ENCODE results near the gene TNXB. TPM values are rescaled to one million over a fixed set of nuclear protein-coding genes. Genes with fewer than 3 reads are reported as not detected.
"Not testable (repeated sequence)": the region's sequence is repeated elsewhere in the genome, so short reads cannot be mapped to it uniquely, and the experiment has no call there.

The TNXB gene
- total RNA-seq, 1 experiment from 2014 or later: 3.3 TPM

DNA sequence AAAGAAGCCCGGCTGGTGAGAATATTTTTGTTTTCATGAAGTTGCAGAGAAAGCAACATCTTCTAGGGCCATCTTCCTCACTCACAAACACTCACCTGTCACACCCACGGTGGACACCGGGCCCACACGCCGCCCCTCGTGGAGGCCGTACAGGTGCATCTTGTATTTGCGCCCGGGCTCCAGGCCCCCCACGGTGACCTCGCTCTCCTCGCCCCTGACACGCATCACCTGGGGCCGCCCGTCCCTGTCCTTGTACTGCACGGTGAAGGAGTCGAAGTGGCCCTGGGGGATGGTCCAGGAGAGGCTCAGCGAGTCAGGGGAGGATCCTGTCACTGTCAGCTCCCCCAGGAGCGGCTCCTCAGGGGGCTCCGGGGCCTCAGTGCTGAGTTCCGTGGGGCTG, 53.4 kb downstream of the TNXB start:
- H3K27ac ChIP-seq, DNase-seq: not testable (repeated sequence)

DNA sequence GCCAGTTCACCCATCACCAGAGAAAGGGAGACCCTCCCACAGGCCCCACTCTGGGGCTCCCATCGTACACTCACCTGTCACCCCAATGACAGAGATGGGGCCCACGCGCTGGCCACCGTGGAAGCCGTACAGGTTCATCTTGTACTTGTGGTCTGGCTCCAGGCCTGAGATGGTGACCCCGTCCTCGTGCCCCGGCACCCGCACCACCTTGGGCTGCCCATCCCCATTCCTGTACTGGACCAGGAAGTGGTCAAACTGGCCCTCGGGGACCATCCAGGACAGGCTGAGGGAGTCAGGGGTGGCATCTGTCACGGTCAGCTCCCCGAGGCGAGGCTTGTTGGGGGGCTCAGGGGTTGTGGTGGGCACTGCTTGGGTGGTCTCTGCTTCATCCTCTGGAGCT, 55.8 kb downstream of the TNXB start:
- not testable (repeated sequence) for H3K36me3 ChIP-seq; DNase-seq; H3K27ac ChIP-seq; H3K9me3 ChIP-seq (replicated peaks); H3K27me3 ChIP-seq; H3K4me3 ChIP-seq; H3K4me1 ChIP-seq

More for the DNA sequence above, 53.4 kb downstream of the TNXB start:
- H3K9me3 ChIP-seq (replicated peaks); H3K36me3 ChIP-seq; H3K4me3 ChIP-seq; H3K4me1 ChIP-seq; H3K27me3 ChIP-seq: not testable (repeated sequence)

DNA sequence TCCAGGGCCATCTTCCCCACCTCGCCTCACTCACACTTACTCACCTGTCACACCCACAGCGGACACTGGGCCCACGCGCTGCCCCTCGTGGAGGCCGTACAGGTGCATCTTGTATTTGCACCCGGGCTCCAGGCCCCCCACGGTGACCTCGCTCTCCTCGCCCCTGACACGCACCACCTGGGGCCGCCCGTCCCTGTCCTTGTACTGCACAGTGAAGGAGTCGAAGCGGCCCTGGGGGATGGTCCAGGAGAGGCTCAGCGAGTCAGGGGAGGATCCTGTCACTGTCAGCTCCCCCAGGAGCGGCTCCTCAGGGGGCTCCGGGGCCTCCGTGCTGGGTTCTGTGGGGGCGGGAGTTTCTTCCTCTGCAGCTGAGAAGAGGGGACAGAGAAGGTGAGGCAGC, 56.5 kb downstream of the TNXB start:
- not testable (repeated sequence) for H3K27me3 ChIP-seq; DNase-seq; H3K4me1 ChIP-seq; H3K36me3 ChIP-seq; H3K4me3 ChIP-seq; H3K27ac ChIP-seq; H3K9me3 ChIP-seq (replicated peaks)

DNA sequence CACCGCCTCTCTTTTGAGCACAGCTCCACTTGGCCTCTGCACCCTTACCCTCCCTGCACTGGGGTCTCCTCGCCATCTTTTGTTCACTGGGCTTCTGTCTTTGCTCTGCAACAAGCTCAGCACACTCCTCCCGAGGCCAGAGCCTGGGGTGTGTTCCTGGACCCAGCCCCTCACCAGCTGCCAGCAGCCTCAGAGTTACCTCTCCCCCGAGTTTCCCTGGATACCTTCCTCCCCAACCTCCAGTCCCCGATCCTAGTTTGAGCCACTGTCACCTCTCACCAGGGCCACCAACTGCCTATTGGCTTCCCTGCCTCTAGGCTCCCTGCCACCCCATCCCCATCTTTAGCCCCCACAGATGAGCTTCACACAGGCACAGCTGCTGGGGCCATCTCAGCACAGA, 58.6 kb downstream of the TNXB start:
- Histone ChIP-seq H3K36me3 (no peaks in the 10 kb centered on the region), H3K4me1 (peaks cover 8% of the 10 kb centered on the region), H3K9me3 (replicated peaks) (no peaks in the 10 kb centered on the region), H3K4me3 (no peak overlapping the region), H3K27ac (no peak overlapping the region), H3K27me3 (peaks cover 3% of the 10 kb centered on the region; the same call in 1 of the 2 replicates)
- DNase-seq: no peak

DNA sequence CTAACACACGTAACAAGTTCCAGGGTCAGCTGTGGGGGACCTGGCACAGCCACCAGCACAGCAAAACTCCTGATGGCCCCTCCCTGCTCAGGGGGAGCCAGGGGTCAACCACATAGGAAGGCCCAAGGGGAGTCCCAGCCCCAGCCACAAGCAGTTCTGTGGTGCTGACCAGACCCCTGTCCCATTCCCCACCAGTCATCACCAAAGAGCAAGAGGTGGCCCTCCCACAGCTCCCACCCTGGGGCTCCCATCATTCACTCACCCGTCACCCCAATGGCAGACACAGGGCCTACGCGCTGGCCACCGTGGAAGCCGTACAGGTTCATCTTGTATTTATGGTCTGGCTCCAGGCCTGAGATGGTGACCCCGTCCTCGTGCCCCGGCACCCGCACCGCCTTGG, 59.4 kb downstream of the TNXB start:
- H3K27ac ChIP-seq; H3K4me1 ChIP-seq; DNase-seq; H3K36me3 ChIP-seq; H3K9me3 ChIP-seq (replicated peaks); H3K27me3 ChIP-seq; H3K4me3 ChIP-seq: not testable (repeated sequence)

DNA sequence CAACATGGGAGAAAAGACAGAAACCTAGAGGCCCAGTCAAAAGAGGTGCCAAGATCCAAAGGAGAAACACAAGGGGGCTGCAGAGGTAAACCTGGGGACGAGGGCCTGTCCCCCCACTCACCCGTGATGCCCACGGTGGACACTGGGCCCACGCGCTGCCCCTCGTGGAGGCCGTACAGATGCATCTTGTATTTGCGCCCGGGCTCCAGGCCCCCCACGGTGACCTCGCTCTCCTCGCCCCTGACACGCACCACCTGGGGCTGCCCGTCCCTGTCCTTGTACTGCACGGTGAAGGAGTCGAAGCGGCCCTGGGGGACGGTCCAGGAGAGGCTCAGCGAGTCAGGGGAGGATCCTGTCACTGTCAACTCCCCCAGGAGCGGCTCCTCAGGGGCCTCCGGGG, 60.0 kb downstream of the TNXB start:
- not testable (repeated sequence) for DNase-seq; H3K27me3 ChIP-seq; H3K27ac ChIP-seq; H3K4me3 ChIP-seq; H3K4me1 ChIP-seq; H3K9me3 ChIP-seq (replicated peaks); H3K36me3 ChIP-seq

DNA sequence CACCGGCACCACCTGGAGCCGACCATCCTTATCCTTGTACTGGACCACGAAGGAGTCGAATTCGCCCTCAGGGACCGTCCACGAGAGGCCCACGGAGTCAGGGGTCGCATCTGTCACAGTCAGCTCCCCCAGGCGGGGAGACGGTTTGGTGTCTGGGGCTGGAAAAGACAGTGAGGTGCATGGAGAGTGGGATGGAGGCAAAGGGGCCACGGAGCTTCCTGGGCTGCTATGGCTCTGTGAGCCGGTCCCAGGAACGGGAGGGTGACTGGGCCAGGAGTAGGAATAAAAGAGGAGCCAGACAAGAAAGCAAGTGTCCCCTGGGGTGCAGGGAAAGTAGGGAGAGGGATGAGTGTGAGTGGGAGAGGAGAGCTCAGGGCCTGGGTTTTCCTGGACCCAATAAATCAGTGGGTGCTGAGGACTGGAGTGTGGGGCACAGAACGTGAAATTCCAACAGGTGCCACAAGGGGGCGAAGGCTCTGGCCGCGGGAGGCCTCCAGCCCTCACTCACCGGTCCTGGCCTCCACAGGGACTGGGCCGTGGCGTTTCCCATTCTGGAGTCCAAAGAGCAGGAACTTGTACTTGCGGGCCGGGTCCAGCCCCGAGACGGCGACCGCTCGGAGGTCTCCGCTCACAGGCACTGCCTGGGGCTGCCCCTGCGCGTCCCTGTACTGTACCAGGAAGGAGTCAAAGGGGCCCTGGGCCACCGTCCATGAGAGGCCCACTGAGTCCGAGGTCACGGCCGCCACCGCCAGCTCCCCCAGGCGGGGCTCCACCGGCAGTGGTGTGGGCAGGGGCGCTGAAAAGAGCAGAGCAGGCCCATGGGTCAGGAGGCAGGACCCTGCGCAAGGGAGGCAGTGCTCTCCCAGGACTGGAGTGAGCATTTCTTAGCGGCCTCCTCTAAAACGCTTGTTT, 61.0 kb downstream of the TNXB start:
- Histone ChIP-seq H3K27me3 (peaks cover 3% of the 10 kb centered on the region; the same call in 1 of the 2 replicates), H3K36me3 (no peaks in the 10 kb centered on the region), H3K27ac (no peak overlapping the region), H3K9me3 (replicated peaks) (no peaks in the 10 kb centered on the region), H3K4me3 (no peak overlapping the region), H3K4me1 (peaks cover 8% of the 10 kb centered on the region)
- DNase-seq: peak; percentile 45 to 70

DNA sequence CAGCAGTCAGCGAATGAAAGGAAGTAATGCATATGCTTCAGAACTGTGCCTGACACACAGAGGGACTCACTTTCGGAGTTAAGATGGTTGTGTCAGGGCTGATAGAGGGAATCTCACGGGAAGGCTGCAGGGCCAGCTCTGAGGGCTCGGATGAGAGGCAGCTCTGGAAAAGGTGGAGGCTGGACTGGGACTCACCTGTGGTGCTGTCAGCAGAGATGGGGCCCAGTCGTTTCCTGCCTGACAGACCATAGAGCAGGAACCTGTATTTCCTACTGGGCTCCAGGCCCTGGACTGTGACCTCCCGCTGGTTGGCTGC, 61.6 kb downstream of the TNXB start:
- Histone ChIP-seq H3K27ac (no peak overlapping the region), H3K36me3 (no peaks in the 10 kb centered on the region), H3K4me3 (no peak overlapping the region), H3K4me1 (peaks cover 8% of the 10 kb centered on the region), H3K9me3 (replicated peaks) (no peaks in the 10 kb centered on the region), H3K27me3 (peaks cover 3% of the 10 kb centered on the region; the same call in 1 of the 2 replicates)
- no peak for DNase-seq

DNA sequence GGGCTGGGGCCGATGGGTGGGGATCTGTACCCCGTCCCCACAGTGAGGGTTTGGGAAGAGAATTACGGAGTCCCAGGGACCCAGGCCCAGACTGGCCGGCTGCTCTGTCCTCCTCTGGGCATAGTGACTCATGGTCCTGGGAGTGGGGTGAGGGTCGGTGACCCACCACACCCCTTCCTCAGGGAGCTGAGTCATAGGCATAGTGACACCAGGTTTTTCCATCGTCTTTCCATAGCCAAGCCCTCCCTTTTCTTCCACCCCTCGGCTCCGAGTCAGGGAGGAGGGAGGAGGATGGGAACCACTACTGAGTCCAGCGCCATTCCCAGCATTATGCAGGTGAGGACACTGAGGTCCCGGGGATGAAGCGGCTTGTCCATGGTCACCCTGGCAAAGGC, 62.1 kb downstream of the TNXB start:
- H3K4me3 ChIP-seq: peak overlapping the region; percentile 39
- no peak overlapping the region for H3K27ac ChIP-seq
- no peaks in the 10 kb centered on the region for H3K9me3 ChIP-seq (replicated peaks)
- H3K4me1 ChIP-seq: peaks cover 8% of the 10 kb centered on the region
- peaks cover 3% of the 10 kb centered on the region; the same call in 1 of the 2 replicates for H3K27me3 ChIP-seq
- DNase-seq: no peak
- no peaks in the 10 kb centered on the region for H3K36me3 ChIP-seq

DNA sequence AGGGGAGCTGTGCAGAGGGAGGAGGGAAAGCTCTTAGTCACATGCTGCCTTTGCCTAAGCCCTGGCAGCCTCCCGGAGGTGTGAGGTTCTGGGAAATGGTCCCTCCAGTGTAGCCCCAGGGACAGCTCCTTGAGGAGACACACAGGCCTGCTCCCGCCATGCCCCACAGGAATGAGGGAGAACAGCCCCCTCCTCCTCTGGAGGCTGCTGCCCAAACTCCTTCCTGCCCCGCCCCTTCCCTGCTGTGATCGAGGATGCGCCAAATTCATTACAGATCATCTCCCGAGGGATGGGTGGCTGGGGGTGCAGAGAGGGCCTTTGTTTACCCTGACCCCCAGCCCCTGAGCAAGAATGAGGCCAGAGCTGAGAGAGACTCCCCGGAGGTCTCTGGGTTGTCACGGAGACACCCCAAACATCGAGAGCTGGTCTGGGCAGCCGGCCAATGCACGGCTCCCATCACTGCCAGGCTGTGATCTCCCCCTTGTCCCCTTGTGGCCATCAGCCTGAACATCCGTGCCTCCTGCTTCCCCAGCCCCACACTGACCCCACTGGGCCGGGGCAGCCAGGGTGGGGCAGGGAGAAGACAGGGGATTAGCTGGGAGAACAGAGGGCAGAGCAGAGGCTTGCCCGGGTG, 62.6 kb downstream of the TNXB start:
- H3K9me3 ChIP-seq (replicated peaks): no peaks in the 10 kb centered on the region
- H3K27ac ChIP-seq: no peak overlapping the region
- peak overlapping the region; percentile 39 for H3K4me3 ChIP-seq
- H3K27me3 ChIP-seq: peaks cover 3% of the 10 kb centered on the region; the same call in 1 of the 2 replicates
- DNase-seq: peak; percentile 58 to 65
- no peaks in the 10 kb centered on the region for H3K36me3 ChIP-seq
- peaks cover 8% of the 10 kb centered on the region for H3K4me1 ChIP-seq

DNA sequence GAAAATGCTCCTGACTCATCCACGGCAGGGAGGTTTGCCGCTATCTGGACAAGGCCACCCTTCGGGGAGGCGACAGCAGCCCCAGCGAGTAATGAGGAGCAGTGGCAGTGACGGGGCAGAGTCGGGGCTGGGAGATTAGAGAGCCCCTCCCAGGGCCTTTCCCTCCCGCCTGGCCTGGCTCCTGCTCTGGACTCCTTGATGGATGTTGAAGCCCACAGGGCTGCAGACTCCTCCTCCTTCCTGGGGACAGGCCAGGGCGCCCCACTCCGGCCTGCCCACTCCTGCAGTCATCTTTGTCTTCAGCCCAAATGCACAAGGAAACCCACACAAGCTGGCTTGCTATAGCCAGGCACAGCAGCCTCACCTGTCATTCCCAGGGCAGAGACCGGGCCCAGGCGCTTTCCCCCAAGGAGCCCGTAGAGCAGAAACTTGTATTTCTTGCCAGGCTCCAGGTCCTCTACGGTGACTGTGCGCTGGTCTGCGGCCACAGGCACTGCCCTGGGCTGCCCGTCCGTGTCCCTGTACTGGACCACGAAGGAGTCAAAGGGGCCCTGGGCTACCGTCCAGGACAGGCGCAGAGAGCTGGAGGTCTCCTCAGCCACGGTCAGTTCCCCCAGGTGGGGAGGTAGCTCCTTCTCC, 63.2 kb downstream of the TNXB start:
- no peak overlapping the region for H3K27ac ChIP-seq

DNA sequence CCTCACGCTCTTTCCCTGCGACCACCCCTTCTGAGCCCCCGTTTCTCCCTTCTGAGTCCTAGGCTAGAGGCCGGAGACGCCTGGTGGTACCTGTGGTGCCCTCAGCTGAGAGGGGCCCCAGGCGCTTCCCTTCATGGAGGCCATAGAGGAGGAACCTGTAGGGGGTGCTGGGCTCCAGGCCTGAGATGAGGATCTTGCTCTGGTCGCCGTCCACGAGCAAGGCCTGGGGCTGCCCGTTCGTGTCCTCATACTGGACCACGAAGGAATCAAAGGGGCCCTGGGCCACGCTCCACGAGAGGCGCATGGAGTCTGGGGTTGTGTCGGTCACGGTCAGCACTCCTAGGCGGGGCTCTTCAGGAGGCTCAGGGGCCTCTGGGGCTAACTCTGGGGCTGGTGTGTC, 64.2 kb downstream of the TNXB start:
- not testable (repeated sequence) for H3K4me3 ChIP-seq; H3K27me3 ChIP-seq; DNase-seq; H3K27ac ChIP-seq; H3K9me3 ChIP-seq (replicated peaks); H3K36me3 ChIP-seq; H3K4me1 ChIP-seq

More for the DNA sequence above, 63.2 kb downstream of the TNXB start:
- peaks cover 3% of the 10 kb centered on the region; the same call in 1 of the 2 replicates for H3K27me3 ChIP-seq
- DNase-seq: peak in 1 of 2 experiments; percentile 27
- no peaks in the 10 kb centered on the region for H3K36me3 ChIP-seq
- peak overlapping the region; percentile 39 for H3K4me3 ChIP-seq
- no peaks in the 10 kb centered on the region for H3K9me3 ChIP-seq (replicated peaks)
- H3K4me1 ChIP-seq: peaks cover 8% of the 10 kb centered on the region

DNA sequence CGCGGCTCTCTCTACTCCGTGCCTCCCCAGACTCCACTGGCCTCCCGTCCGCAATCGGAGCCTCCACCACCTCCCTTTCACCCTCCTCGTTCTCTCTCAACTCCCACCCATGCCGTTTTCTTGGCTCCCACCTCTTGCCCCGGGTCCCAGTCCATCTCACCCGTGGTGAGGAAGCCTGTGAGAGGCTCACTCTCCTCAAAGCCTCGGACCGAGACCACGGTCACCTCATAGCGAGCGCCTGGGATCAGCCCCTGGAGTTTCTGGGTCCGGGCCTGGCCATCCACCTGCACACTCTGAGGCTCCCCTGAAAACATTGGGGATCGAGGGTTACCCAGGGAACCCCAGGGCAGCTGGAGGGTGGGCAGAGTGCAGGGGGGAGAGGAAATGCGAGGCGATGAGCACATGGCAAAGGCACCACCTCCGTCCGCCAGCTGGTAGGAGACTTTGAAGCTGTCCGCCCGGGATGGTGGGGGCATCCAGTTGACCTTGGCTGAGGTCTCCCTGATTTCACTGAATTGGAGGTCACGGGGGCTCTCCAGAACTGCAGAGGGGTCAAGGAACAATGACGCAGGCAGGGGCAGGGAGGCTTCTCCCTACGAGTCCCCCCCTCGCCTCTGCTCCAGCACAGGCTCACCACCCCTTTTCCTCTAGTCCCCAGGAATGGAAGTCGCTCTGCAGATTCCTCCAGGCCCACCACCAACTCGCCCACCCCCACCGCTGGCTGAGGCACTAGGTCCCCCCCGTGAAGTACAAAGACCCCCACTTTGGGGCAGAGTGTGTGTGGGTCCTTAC, 65.4 kb downstream of the TNXB start:
- not testable (repeated sequence) for DNase-seq; H3K27ac ChIP-seq; H3K4me1 ChIP-seq; H3K9me3 ChIP-seq (replicated peaks); H3K36me3 ChIP-seq; H3K4me3 ChIP-seq; H3K27me3 ChIP-seq

DNA sequence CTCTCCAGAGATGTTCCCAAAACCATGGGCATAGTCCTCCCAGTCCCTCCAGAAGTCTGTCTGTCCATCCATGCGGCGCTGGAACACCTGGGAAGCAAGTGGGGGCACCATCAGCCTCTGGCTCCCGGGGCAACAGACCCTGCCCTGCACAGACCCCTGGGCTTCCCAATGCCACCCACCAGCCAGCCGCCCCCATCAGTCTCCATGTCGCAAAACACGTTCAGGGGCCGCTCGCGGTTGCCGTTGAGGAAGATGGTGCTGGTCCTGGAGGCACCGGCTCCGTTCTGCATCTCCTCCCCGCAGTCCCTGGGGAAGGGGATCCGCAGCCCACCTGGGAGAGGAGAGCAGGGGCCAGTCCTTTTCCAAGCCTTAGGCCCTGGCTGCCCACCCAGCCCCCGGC, 66.9 kb downstream of the TNXB start:
- DNase-seq; H3K27ac ChIP-seq; H3K4me1 ChIP-seq; H3K36me3 ChIP-seq; H3K27me3 ChIP-seq; H3K9me3 ChIP-seq (replicated peaks); H3K4me3 ChIP-seq: not testable (repeated sequence)

DNA sequence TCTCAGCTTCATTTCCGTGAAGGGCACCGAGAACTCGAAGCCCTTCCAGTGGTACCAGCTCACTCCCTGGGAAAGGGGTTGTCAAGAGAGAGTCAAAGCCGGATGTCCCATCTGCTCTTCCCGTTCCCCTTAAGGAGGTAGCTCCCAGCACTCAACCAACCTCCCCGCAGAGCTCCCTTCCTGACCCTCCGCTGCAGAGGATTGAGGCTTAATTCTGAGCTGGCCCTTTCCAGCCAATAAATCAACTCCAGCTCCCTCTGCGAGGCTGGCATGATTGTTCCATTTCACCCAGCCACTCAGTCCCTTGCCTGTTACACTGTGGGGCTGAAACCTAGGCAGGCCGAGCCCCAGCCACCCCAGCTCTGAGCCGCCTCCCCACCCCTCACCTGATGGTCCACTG, 67.8 kb downstream of the TNXB start:
- DNase-seq; H3K4me3 ChIP-seq; H3K36me3 ChIP-seq; H3K27ac ChIP-seq; H3K27me3 ChIP-seq; H3K9me3 ChIP-seq (replicated peaks); H3K4me1 ChIP-seq: not testable (repeated sequence)
